ENCODE measurements around the gene TARDBP. TPM values are rescaled to one million over a fixed set of nuclear protein-coding genes. Genes with fewer than 3 reads are reported as not detected.

TARDBP gene
- total and polyA plus RNA-seq, 9 of the 15 experiments (the other 6 are each of a cell fraction or from before 2014, with no cell fraction given) = 122 to 515 (median 243) TPM

Other genes starting within 250 kb of the TARDBP start
- gene CASZ1, start 216.0 kb upstream of the TARDBP start, total RNA-seq (2014; rRNA removed) = 1.1 and 2.2 TPM in 2 replicates
- gene CASZ1, start 216.0 kb upstream of the TARDBP start, total RNA-seq (2014; rRNA removed; fragmentation: Illumina TruSeq; extraction: Trizol) = 0.19 and 0.22 TPM in 2 replicates
- 0.64 and 0.87 TPM in 2 replicates for gene CASZ1, start 216.0 kb upstream of the TARDBP start, total RNA-seq (2015; rRNA removed; fragmentation: Illumina TruSeq; extraction: Trizol)
- 2.4 and 2.8 TPM in 2 replicates for gene CASZ1, start 216.0 kb upstream of the TARDBP start, total RNA-seq (2021)
- 0.52 and 1.5 TPM in 2 replicates for gene CASZ1, start 216.0 kb upstream of the TARDBP start, polyA plus RNA-seq (2011; rRNA removed)
- 0.65 and 1.00 TPM in 2 replicates for gene CASZ1, start 216.0 kb upstream of the TARDBP start, polyA plus RNA-seq (2014; fragmentation: Illumina TruSeq; extraction: Trizol)
- under 1 TPM in 1 of 2 experiments, not detected in 1; 0.01 TPM for gene CASZ1, start 216.0 kb upstream of the TARDBP start, polyA plus RNA-seq (2014; fragmentation: Nextera tagmentation; extraction: Ambion mirVana)
- 3.1 and 4.0 TPM in 2 replicates for gene CASZ1, start 216.0 kb upstream of the TARDBP start, polyA plus RNA-seq (2014; rRNA removed)
- 0.08 TPM in 1 of 2 replicates, not detected in the other for gene MASP2, start 34.6 kb downstream of the TARDBP start, total RNA-seq (2014; rRNA removed)
- gene MASP2, start 34.6 kb downstream of the TARDBP start, total RNA-seq (2014; rRNA removed; fragmentation: Illumina TruSeq; extraction: Trizol) = 0.07 TPM in 1 of 2 replicates, not detected in the other
- gene MASP2, start 34.6 kb downstream of the TARDBP start, total RNA-seq (2015; rRNA removed; fragmentation: Illumina TruSeq; extraction: Trizol) = not detected in 2 replicates
- gene MASP2, start 34.6 kb downstream of the TARDBP start, total RNA-seq (2021) = 0.09 and 0.27 TPM in 2 replicates
- gene MASP2, start 34.6 kb downstream of the TARDBP start, polyA plus RNA-seq (2011; rRNA removed) = 0.03 TPM in 1 of 2 replicates, not detected in the other
- gene MASP2, start 34.6 kb downstream of the TARDBP start, polyA plus RNA-seq (2014; fragmentation: Illumina TruSeq; extraction: Trizol) = not detected in 2 replicates
- gene MASP2, start 34.6 kb downstream of the TARDBP start, polyA plus RNA-seq (2014; fragmentation: Nextera tagmentation; extraction: Ambion mirVana) = under 1 TPM; 0.01 to 0.06 TPM
- gene MASP2, start 34.6 kb downstream of the TARDBP start, polyA plus RNA-seq (2014; rRNA removed) = 0.11 and 0.23 TPM in 2 replicates
- gene SRM, start 47.4 kb downstream of the TARDBP start, total RNA-seq (2014; rRNA removed) = 93.2 and 164 TPM in 2 replicates
- gene SRM, start 47.4 kb downstream of the TARDBP start, total RNA-seq (2014; rRNA removed; fragmentation: Illumina TruSeq; extraction: Trizol) = 36.1 and 40.4 TPM in 2 replicates
- 82.5 and 95.0 TPM in 2 replicates for gene SRM, start 47.4 kb downstream of the TARDBP start, total RNA-seq (2015; rRNA removed; fragmentation: Illumina TruSeq; extraction: Trizol)
- 373 and 403 TPM in 2 replicates for gene SRM, start 47.4 kb downstream of the TARDBP start, total RNA-seq (2021)
- gene SRM, start 47.4 kb downstream of the TARDBP start, polyA plus RNA-seq (2011; rRNA removed) = 51.5 and 53.4 TPM in 2 replicates
- 296 and 340 TPM in 2 replicates for gene SRM, start 47.4 kb downstream of the TARDBP start, polyA plus RNA-seq (2014; fragmentation: Illumina TruSeq; extraction: Trizol)
- 10 to 100 TPM; 23.9 to 34.1 TPM for gene SRM, start 47.4 kb downstream of the TARDBP start, polyA plus RNA-seq (2014; fragmentation: Nextera tagmentation; extraction: Ambion mirVana)
- gene SRM, start 47.4 kb downstream of the TARDBP start, polyA plus RNA-seq (2014; rRNA removed) = 143 and 176 TPM in 2 replicates
- gene EXOSC10, start 87.2 kb downstream of the TARDBP start, total RNA-seq (2014; rRNA removed) = 123 and 125 TPM in 2 replicates
- gene EXOSC10, start 87.2 kb downstream of the TARDBP start, total RNA-seq (2014; rRNA removed; fragmentation: Illumina TruSeq; extraction: Trizol) = 91.0 and 91.1 TPM in 2 replicates
- 114 and 115 TPM in 2 replicates for gene EXOSC10, start 87.2 kb downstream of the TARDBP start, total RNA-seq (2015; rRNA removed; fragmentation: Illumina TruSeq; extraction: Trizol)
- 101 and 105 TPM in 2 replicates for gene EXOSC10, start 87.2 kb downstream of the TARDBP start, total RNA-seq (2021)
- gene EXOSC10, start 87.2 kb downstream of the TARDBP start, polyA plus RNA-seq (2011; rRNA removed) = 93.8 and 94.1 TPM in 2 replicates
- gene EXOSC10, start 87.2 kb downstream of the TARDBP start, polyA plus RNA-seq (2014; fragmentation: Illumina TruSeq; extraction: Trizol) = 121 and 146 TPM in 2 replicates
- gene EXOSC10, start 87.2 kb downstream of the TARDBP start, polyA plus RNA-seq (2014; fragmentation: Nextera tagmentation; extraction: Ambion mirVana) = 10 to 100 TPM; 23.4 to 61.4 TPM
- 130 and 150 TPM in 2 replicates for gene EXOSC10, start 87.2 kb downstream of the TARDBP start, polyA plus RNA-seq (2014; rRNA removed)
- gene ANGPTL7, start 176.7 kb downstream of the TARDBP start, total RNA-seq (2014; rRNA removed) = not detected in 2 replicates
- gene ANGPTL7, start 176.7 kb downstream of the TARDBP start, total RNA-seq (2014; rRNA removed; fragmentation: Illumina TruSeq; extraction: Trizol) = not detected in 2 replicates
- gene ANGPTL7, start 176.7 kb downstream of the TARDBP start, total RNA-seq (2015; rRNA removed; fragmentation: Illumina TruSeq; extraction: Trizol) = not detected in 2 replicates
- not detected in 2 replicates for gene ANGPTL7, start 176.7 kb downstream of the TARDBP start, total RNA-seq (2021)
- not detected in 2 replicates for gene ANGPTL7, start 176.7 kb downstream of the TARDBP start, polyA plus RNA-seq (2011; rRNA removed)
- gene ANGPTL7, start 176.7 kb downstream of the TARDBP start, polyA plus RNA-seq (2014; fragmentation: Illumina TruSeq; extraction: Trizol) = not detected in 2 replicates
- gene ANGPTL7, start 176.7 kb downstream of the TARDBP start, polyA plus RNA-seq (2014; fragmentation: Nextera tagmentation; extraction: Ambion mirVana) = not detected
- not detected in 2 replicates for gene ANGPTL7, start 176.7 kb downstream of the TARDBP start, polyA plus RNA-seq (2014; rRNA removed)
- 49.0 and 53.6 TPM in 2 replicates for gene MTOR, start 249.9 kb downstream of the TARDBP start, total RNA-seq (2014; rRNA removed)
- gene MTOR, start 249.9 kb downstream of the TARDBP start, total RNA-seq (2014; rRNA removed; fragmentation: Illumina TruSeq; extraction: Trizol) = 53.3 and 59.5 TPM in 2 replicates
- gene MTOR, start 249.9 kb downstream of the TARDBP start, total RNA-seq (2015; rRNA removed; fragmentation: Illumina TruSeq; extraction: Trizol) = 55.6 and 57.7 TPM in 2 replicates
- 67.1 and 71.4 TPM in 2 replicates for gene MTOR, start 249.9 kb downstream of the TARDBP start, total RNA-seq (2021)
- 51.9 and 54.7 TPM in 2 replicates for gene MTOR, start 249.9 kb downstream of the TARDBP start, polyA plus RNA-seq (2011; rRNA removed)
- 58.6 and 65.0 TPM in 2 replicates for gene MTOR, start 249.9 kb downstream of the TARDBP start, polyA plus RNA-seq (2014; fragmentation: Illumina TruSeq; extraction: Trizol)
- gene MTOR, start 249.9 kb downstream of the TARDBP start, polyA plus RNA-seq (2014; fragmentation: Nextera tagmentation; extraction: Ambion mirVana) = 10 to 100 TPM; 11.4 to 16.3 TPM
- 52.2 and 52.9 TPM in 2 replicates for gene MTOR, start 249.9 kb downstream of the TARDBP start, polyA plus RNA-seq (2014; rRNA removed)

Data from K562 (cell line).